IPS DF 6.9 (cell line): ENCODE results near the gene PEPD.
A peak's percentile ranks its signal among the peaks of the same experiment; 100 is the strongest.

Experiments used
- DNase-seq: peaks from one replicate; pipeline ENCODE4 v3.0.0-alpha.2; 2013; ENCODE audit warnings: low read depth, low spot score
- H3K27ac ChIP-seq: one replicate; pipeline ENCODE4 v1.5.1; 2013; ENCODE audit warnings: low read length, control low read depth
- H3K27me3 ChIP-seq: 2 replicates; pipeline ENCODE4 v1.6.1; 2013; ENCODE audit warnings: mild to moderate bottlenecking, low read length; ENCODE audit not compliant: control insufficient read depth, insufficient read depth
- H3K36me3 ChIP-seq: 2 replicates; pipeline ENCODE4 v1.6.1; 2013; ENCODE audit warnings: low read length; ENCODE audit not compliant: control insufficient read depth, insufficient read depth
- H3K4me1 ChIP-seq: 2 replicates; pipeline ENCODE4 v1.6.1; 2013; ENCODE audit warnings: low read length; ENCODE audit not compliant: control insufficient read depth, insufficient read depth
- H3K4me3 ChIP-seq: 2 replicates; pipeline ENCODE4 v1.5.1; 2013; ENCODE audit warnings: mild to moderate bottlenecking, low read length
- H3K9me3 ChIP-seq: 2 replicates; pipeline ENCODE4 v1.6.1; 2013; ENCODE audit warnings: low read length, inconsistent platforms; ENCODE audit not compliant: control insufficient read depth, insufficient read depth
- WGBS: extraction: QIAGEN DNeasy Blood & Tissue Kit; methylation state at CpG from one replicate; pipeline ENCODE4 v1.1.7; 2013; ENCODE audit warnings: mixed read lengths, missing lambda C conversion rate; ENCODE audit not compliant: insufficient read length, insufficient coverage; 5-methylcytosine and 5-hydroxymethylcytosine counted together

Gene PEPD

GRCh38 chr19:33527125-33527524, 5.5 kb upstream of the PEPD start:
- Histone ChIP-seq H3K36me3 (no peaks in the 10 kb centered on the region), H3K9me3 (no peaks in the 10 kb centered on the region), H3K4me1 (peaks cover 4% of the 10 kb centered on the region), H3K4me3 (no peak overlapping the region), H3K27me3 (no peaks in the 10 kb centered on the region), H3K27ac (no peak overlapping the region)
- no peak for DNase-seq
- no CpG with 5 or more reads among the region's 2 CpGs for WGBS

GRCh38 chr19:33524024-33524664, 2.6 kb upstream of the PEPD start:
- no peak for DNase-seq
- Histone ChIP-seq H3K4me1 (peaks cover 2% of the 10 kb centered on the region; the same call in 1 of the 2 replicates), H3K36me3 (no peaks in the 10 kb centered on the region), H3K27ac (no peak overlapping the region), H3K9me3 (no peaks in the 10 kb centered on the region), H3K27me3 (no peaks in the 10 kb centered on the region), H3K4me3 (no peak overlapping the region)
- WGBS: no CpG with 5 or more reads among the region's 17 CpGs

GRCh38 chr19:33523167-33523566, 1.6 kb upstream of the PEPD start:
- no peak for DNase-seq
- no peak overlapping the region for H3K27ac ChIP-seq
- WGBS: no CpG with 5 or more reads among the region's 2 CpGs
- H3K4me3 ChIP-seq: no peak overlapping the region
- H3K27me3 ChIP-seq: no peaks in the 10 kb centered on the region
- no peaks in the 10 kb centered on the region for H3K36me3 ChIP-seq
- peaks cover 2% of the 10 kb centered on the region; the same call in 1 of the 2 replicates for H3K4me1 ChIP-seq
- no peaks in the 10 kb centered on the region for H3K9me3 ChIP-seq

GRCh38 chr19:33522371-33522662, 726 bp upstream of the PEPD start:
- no CpG with 5 or more reads among the region's 5 CpGs for WGBS
- no peak overlapping the region for H3K27ac ChIP-seq

GRCh38 chr19:33520844-33521479, 629 bp downstream of the PEPD start:
- H3K4me3 ChIP-seq: peak overlapping the region; percentile 94
- H3K36me3 ChIP-seq: no peaks in the 10 kb centered on the region
- DNase-seq: no peak
- 0 out of 2 replicates have a peak, but pooled peaks cover 2% of the 10 kb centered on the region for H3K4me1 ChIP-seq
- no peaks in the 10 kb centered on the region for H3K9me3 ChIP-seq
- H3K27ac ChIP-seq: no peak overlapping the region
- no peaks in the 10 kb centered on the region for H3K27me3 ChIP-seq
- whole genome bisulfite sequencing: no CpG with 5 or more reads among the region's 18 CpGs

More at GRCh38 chr19:33522371-33522662, 726 bp upstream of the PEPD start:
- Histone ChIP-seq H3K27me3 (no peaks in the 10 kb centered on the region), H3K9me3 (no peaks in the 10 kb centered on the region), H3K4me1 (peaks cover 2% of the 10 kb centered on the region; the same call in 1 of the 2 replicates), H3K36me3 (no peaks in the 10 kb centered on the region), H3K4me3 (no peak overlapping the region)
- DNase-seq: no peak

GRCh38 chr19:33520048-33520643, 1.4 kb downstream of the PEPD start:
- H3K27ac ChIP-seq: no peak overlapping the region
- H3K27me3 ChIP-seq: no peaks in the 10 kb centered on the region
- WGBS: no CpG with 5 or more reads among the region's 4 CpGs
- no peak overlapping the region for H3K4me3 ChIP-seq
- H3K9me3 ChIP-seq: no peaks in the 10 kb centered on the region
- H3K4me1 ChIP-seq: peaks cover 2% of the 10 kb centered on the region; the same call in 1 of the 2 replicates
- no peaks in the 10 kb centered on the region for H3K36me3 ChIP-seq
- DNase-seq: no peak

GRCh38 chr19:33519416-33519815, 2.2 kb downstream of the PEPD start:
- no peak for DNase-seq
- Histone ChIP-seq H3K9me3 (no peaks in the 10 kb centered on the region), H3K4me1 (peaks cover 2% of the 10 kb centered on the region; the same call in 1 of the 2 replicates), H3K27ac (no peak overlapping the region), H3K27me3 (no peaks in the 10 kb centered on the region), H3K4me3 (no peak overlapping the region), H3K36me3 (no peaks in the 10 kb centered on the region)
- no CpG with 5 or more reads among the region's 6 CpGs for WGBS

GRCh38 chr19:33518541-33518940, 3.0 kb downstream of the PEPD start:
- Histone ChIP-seq H3K4me3 (no peak overlapping the region), H3K9me3 (no peaks in the 10 kb centered on the region), H3K27ac (no peak overlapping the region), H3K36me3 (no peaks in the 10 kb centered on the region), H3K4me1 (peaks cover 2% of the 10 kb centered on the region; the same call in 1 of the 2 replicates), H3K27me3 (no peaks in the 10 kb centered on the region)
- DNase-seq: no peak
- WGBS: no CpG with 5 or more reads among the region's 5 CpGs

GRCh38 chr19:33517922-33518321, 3.7 kb downstream of the PEPD start:
- Histone ChIP-seq H3K9me3 (no peaks in the 10 kb centered on the region), H3K27ac (no peak overlapping the region), H3K4me1 (peaks cover 2% of the 10 kb centered on the region; the same call in 1 of the 2 replicates), H3K27me3 (no peaks in the 10 kb centered on the region), H3K36me3 (no peaks in the 10 kb centered on the region), H3K4me3 (no peak overlapping the region)
- no CpG with 5 or more reads among the region's 9 CpGs for WGBS
- no peak for DNase-seq

GRCh38 chr19:33515921-33516320, 5.7 kb downstream of the PEPD start:
- H3K4me3 ChIP-seq: no peak overlapping the region
- no peaks in the 10 kb centered on the region for H3K27me3 ChIP-seq
- no peaks in the 10 kb centered on the region for H3K9me3 ChIP-seq
- no CpG with 5 or more reads among the region's 4 CpGs for WGBS
- peaks cover 4% of the 10 kb centered on the region for H3K4me1 ChIP-seq
- H3K36me3 ChIP-seq: no peaks in the 10 kb centered on the region
- no peak for DNase-seq
- H3K27ac ChIP-seq: no peak overlapping the region
